MM.1S (cell line): ENCODE results near the gene PLCH1.

Experiments used
- DNase-seq: peaks from one replicate; pipeline ENCODE4 v3.0.0-alpha.2; 2015
- H2AFZ ChIP-seq: fragments of 300-600 bp; sonication (generic); 2 replicates; pipeline ENCODE4 v1.6.0; 2016; ENCODE audit warnings: antibody characterized with exemption, low read length
- H3F3A ChIP-seq: fragments of 300-600 bp; sonication (generic); 2 replicates; pipeline ENCODE4 v1.6.1; 2016; ENCODE audit warnings: mild to moderate bottlenecking, antibody characterized with exemption, low read length, moderate library complexity, mixed read lengths; ENCODE audit not compliant: insufficient read depth
- H3K27ac ChIP-seq: fragments of 300-600 bp; sonication (generic); 2 replicates; pipeline ENCODE4 v1.5.1; 2016; ENCODE audit warnings: mild to moderate bottlenecking, low read length
- H3K27me3 ChIP-seq: fragments of 300-600 bp; sonication (generic); replicated peaks from 2 replicates; pipeline ENCODE4 v1.6.0; 2016; ENCODE audit warnings: low read length; ENCODE audit not compliant: insufficient read depth
- H3K36me3 ChIP-seq: fragments of 300-600 bp; sonication (generic); replicated peaks from 2 replicates; pipeline ENCODE4 v1.6.1; 2016; ENCODE audit warnings: mild to moderate bottlenecking, low read length, mixed read lengths; ENCODE audit not compliant: insufficient read depth
- H3K4me1 ChIP-seq: fragments of 300-600 bp; sonication (generic); 2 replicates; pipeline ENCODE4 v1.6.1; 2016; ENCODE audit warnings: low read length, mixed read lengths
- H3K4me2 ChIP-seq: fragments of 300-600 bp; sonication (generic); 2 replicates; pipeline ENCODE4 v1.6.0; 2016; ENCODE audit warnings: low read depth, low read length
- H3K4me3 ChIP-seq: fragments of 300-600 bp; sonication (generic); 2 replicates; pipeline ENCODE4 v1.5.1; 2016; ENCODE audit warnings: low read length, mixed read lengths
- H3K79me2 ChIP-seq: fragments of 300-600 bp; sonication (generic); 2 replicates; pipeline ENCODE4 v1.6.1; 2016; ENCODE audit warnings: mixed run types, low read length, mixed read lengths
- H3K9ac ChIP-seq: fragments of 300-600 bp; sonication (generic); 2 replicates; pipeline ENCODE4 v1.6.1; 2016; ENCODE audit warnings: low read length, mixed read lengths
- H3K9me2 ChIP-seq: fragments of 300-600 bp; sonication (generic); replicated peaks from 2 replicates; pipeline ENCODE4 v1.6.1; 2016; ENCODE audit warnings: mild to moderate bottlenecking, low read length, mixed read lengths; ENCODE audit not compliant: insufficient read depth
- H3K9me3 ChIP-seq: fragments of 300-600 bp; sonication (generic); replicated peaks from 2 replicates; pipeline ENCODE4 v1.6.1; 2016; ENCODE audit warnings: mild to moderate bottlenecking, low read length, mixed read lengths; ENCODE audit not compliant: insufficient read depth
- H4K20me1 ChIP-seq: fragments of 300-600 bp; sonication (generic); 2 replicates; pipeline ENCODE4 v1.6.1; 2016; ENCODE audit warnings: mild to moderate bottlenecking, low read length, moderate library complexity, mixed read lengths; ENCODE audit not compliant: insufficient read depth
- CTCF ChIP-seq: fragments of 300-600 bp; sonication (generic); IDR thresholded peaks from 2 replicates; pipeline ENCODE4 v1.5.1; 2016; ENCODE audit warnings: antibody characterized with exemption, low read length, mixed read lengths
- EZH2 ChIP-seq: fragments of 300-600 bp; sonication (generic); optimal IDR thresholded peaks from 2 replicates; pipeline ENCODE3; 2017; ENCODE audit warnings: low read depth, mild to moderate bottlenecking, antibody characterized with exemption, low read length, mixed read lengths
- EZH2phosphoT487 ChIP-seq: fragments of 300-600 bp; sonication (generic); IDR thresholded peaks from 2 replicates; pipeline ENCODE4 v1.6.1; 2018; ENCODE audit warnings: antibody characterized with exemption, low read length

The PLCH1 gene

GRCh38 chr3:155391551-155391958, 353.3 kb downstream of the PLCH1 start:
- Histone ChIP-seq H3K27me3 (no peaks in the 10 kb centered on the region), H3K9me2 (no peaks in the 10 kb centered on the region), H2AFZ (no peak overlapping the region), H3K4me2 (no peak overlapping the region), H3K36me3 (no peaks in the 10 kb centered on the region), H3F3A (no peaks in the 10 kb centered on the region), H3K4me3 (no peak overlapping the region), H3K27ac (no peak overlapping the region), H3K9me3 (no peaks in the 10 kb centered on the region), H3K79me2 (no peaks in the 10 kb centered on the region), H3K9ac (no peak overlapping the region), H4K20me1 (no peaks in the 10 kb centered on the region), H3K4me1 (no peaks in the 10 kb centered on the region)
- no peak for TF ChIP-seq EZH2phosphoT487
- TF ChIP-seq CTCF = no peak
- TF ChIP-seq EZH2 = no peak
- no peak for DNase-seq

- no peak overlapping the region for H3K9ac ChIP-seq
- no peak for TF ChIP-seq EZH2phosphoT487
- no peaks in the 10 kb centered on the region for H3K79me2 ChIP-seq
- no peak overlapping the region for H2AFZ ChIP-seq
- no peak overlapping the region for H3K4me2 ChIP-seq
- no peak overlapping the region for H3K27ac ChIP-seq
- no peaks in the 10 kb centered on the region for H3K36me3 ChIP-seq
- no peaks in the 10 kb centered on the region for H3F3A ChIP-seq
- DNase-seq = no peak
- H3K9me3 ChIP-seq = no peaks in the 10 kb centered on the region
- H4K20me1 ChIP-seq = no peaks in the 10 kb centered on the region
- H3K9me2 ChIP-seq = no peaks in the 10 kb centered on the region
- H3K27me3 ChIP-seq = no peaks in the 10 kb centered on the region
- no peak overlapping the region for H3K4me3 ChIP-seq
- H3K4me1 ChIP-seq = no peaks in the 10 kb centered on the region
Observed at GRCh38 chr3:155391104-155391503, 353.8 kb downstream of the PLCH1 start.

GRCh38 chr3:155390351-155390750, 354.5 kb downstream of the PLCH1 start:
- Histone ChIP-seq H3K79me2 (no peaks in the 10 kb centered on the region), H3F3A (no peaks in the 10 kb centered on the region), H2AFZ (no peak overlapping the region), H4K20me1 (no peaks in the 10 kb centered on the region), H3K9me3 (no peaks in the 10 kb centered on the region), H3K9ac (no peak overlapping the region), H3K36me3 (no peaks in the 10 kb centered on the region), H3K4me1 (no peaks in the 10 kb centered on the region), H3K27me3 (no peaks in the 10 kb centered on the region), H3K9me2 (no peaks in the 10 kb centered on the region), H3K27ac (no peak overlapping the region), H3K4me2 (no peak overlapping the region), H3K4me3 (no peak overlapping the region)
- no peak for DNase-seq
- TF ChIP-seq EZH2phosphoT487 (no peak), CTCF (no peak), EZH2 (no peak)

GRCh38 chr3:155388417-155388816, 356.5 kb downstream of the PLCH1 start:
- no peak for TF ChIP-seq EZH2phosphoT487
- no peak for TF ChIP-seq CTCF
- TF ChIP-seq EZH2 = no peak
- no peaks in the 10 kb centered on the region for H3K4me1 ChIP-seq
- no peaks in the 10 kb centered on the region for H3K27me3 ChIP-seq
- H3K4me3 ChIP-seq = no peak overlapping the region
- H3K9ac ChIP-seq = no peak overlapping the region
- no peak overlapping the region for H3K27ac ChIP-seq
- H3K36me3 ChIP-seq = no peaks in the 10 kb centered on the region
- H3K79me2 ChIP-seq = no peaks in the 10 kb centered on the region
- H3K4me2 ChIP-seq = no peak overlapping the region
- no peaks in the 10 kb centered on the region for H4K20me1 ChIP-seq
- DNase-seq = no peak
- H2AFZ ChIP-seq = no peak overlapping the region
- no peaks in the 10 kb centered on the region for H3K9me3 ChIP-seq
- no peaks in the 10 kb centered on the region for H3F3A ChIP-seq
- no peaks in the 10 kb centered on the region for H3K9me2 ChIP-seq
